HG02938 (cell line): ENCODE results near the gene ZNF195.
"Not testable (repeated sequence)": the region's sequence is repeated elsewhere in the genome, so short reads cannot be mapped to it uniquely, and the experiment has no call there.

ENCODE experiments used
- ATAC-seq: cut with Tn5 transposase; IDR thresholded peaks from one replicate; pipeline ENCODE4 v1.9.1; 2021; ENCODE audit warnings: mild to moderate bottlenecking, moderate library complexity; ENCODE audit not compliant: unreplicated experiment

Gene ZNF195

GRCh38 chr11:3378426-3379423, at the start of gene ZNF195:
TSS of gene ZNF195 (minus strand) at chr11:3379146. CDS start at chr11:3379040, 106 bp downstream.
- ATAC-seq: peak; percentile 99

- not testable (repeated sequence) for ATAC-seq
These were observed 49.1 kb upstream of the ZNF195 start for GRCh38 chr11:3428076-3428475.

- not testable (repeated sequence) for ATAC-seq
These were observed 47.6 kb upstream of the ZNF195 start for GRCh38 chr11:3426541-3426940.

DNA sequence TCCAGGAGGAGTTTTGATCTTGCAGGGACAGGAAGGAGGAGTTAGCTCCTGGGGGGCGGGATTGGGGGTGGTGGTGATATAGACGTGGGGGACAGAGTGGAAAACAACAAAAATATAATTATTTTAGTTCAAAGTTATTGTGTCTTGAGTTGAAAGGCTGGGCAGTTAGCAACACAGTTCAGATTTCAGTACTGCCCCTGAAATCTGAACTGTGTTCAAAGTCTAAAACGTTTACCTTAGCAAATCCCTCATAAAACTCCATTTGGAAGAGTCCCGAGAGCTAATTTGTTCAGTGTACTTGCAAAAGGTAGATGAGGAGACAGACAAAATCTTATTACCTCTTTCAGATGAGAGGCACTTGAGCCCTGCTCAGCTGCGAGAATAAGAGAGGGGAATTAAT, 45.0 kb upstream of the ZNF195 start:
- ATAC-seq: not testable (repeated sequence)

- not testable (repeated sequence) for ATAC-seq
These were observed 44.3 kb upstream of the ZNF195 start for GRCh38 chr11:3423138-3423731.

DNA sequence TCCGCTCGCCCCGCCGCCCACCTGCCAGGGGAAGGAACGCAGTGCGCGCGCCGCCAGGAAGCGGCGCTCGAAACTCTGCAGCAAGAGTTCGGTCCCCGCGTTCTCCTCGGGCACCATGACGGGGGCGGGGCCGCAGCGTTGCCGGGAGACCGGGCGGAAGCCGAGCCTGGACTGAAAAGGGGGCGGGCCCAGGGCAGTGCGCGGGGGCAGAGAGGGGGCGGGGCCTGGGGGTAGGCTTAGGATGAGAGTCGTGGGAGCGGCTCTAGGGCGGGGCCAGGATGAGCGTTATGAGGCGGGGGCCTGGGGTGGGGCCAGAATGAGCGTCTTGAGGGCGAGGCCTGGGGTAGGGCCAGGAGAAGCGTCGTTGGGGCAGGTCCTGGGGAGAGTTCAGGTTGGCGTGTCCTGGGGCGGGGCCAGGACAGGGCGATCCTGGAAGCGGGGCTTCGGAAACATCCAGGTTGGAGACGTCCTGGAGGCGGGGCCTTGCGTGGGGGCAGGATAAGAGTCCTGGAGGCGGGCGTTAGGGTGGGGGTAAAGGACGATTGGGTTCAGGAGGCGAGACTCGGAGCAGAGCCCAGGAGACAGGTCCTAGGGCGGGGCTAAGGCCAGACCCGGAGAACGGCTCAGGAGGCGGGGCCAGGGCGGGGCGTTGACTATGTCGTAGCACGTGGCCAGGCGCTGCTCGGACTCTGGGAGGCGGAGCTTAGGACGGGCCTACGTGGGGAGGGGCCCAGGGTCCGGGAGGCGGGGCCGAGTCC, 43.6 kb upstream of the ZNF195 start:
- peak; percentile 97 for ATAC-seq

- ATAC-seq: not testable (repeated sequence)
These were observed 42.8 kb upstream of the ZNF195 start for GRCh38 chr11:3421608-3422379.

DNA sequence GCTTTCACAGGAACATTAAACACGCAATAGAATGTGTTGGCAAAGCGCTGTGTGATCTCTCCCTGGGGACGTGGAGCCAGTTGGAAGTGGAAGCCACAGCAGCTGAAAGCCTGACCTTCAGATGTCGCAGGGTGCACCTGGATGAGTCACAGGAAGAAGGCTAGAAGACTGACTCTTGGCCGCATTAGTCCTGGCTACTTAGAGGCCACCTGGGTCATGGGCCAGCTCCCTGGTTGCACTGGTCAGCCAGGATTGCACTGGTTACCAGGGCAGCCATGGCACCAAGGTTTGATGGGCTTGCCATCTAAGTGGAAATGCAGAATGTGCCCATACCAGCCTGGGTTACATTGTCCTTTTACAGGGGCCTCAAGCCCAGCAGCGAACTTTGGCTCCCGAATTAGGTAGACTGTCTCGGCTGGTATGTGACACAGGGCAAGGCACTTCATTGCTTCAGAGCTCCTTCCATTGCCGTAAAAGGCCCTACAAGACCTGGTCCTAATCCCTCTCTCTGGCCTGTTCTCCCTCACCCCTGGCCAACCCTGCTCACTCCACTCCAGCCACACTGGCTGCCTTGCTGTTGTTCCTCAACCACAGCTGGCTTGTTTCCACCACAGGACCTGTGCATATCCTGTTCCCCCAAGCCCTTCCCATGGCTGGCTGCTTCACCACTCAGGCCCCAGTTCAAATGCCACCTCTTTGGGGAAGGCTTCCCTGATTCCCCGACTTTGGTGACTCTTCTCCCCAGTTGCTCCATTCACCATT, 41.5 kb upstream of the ZNF195 start:
- not testable (repeated sequence) for ATAC-seq

- ATAC-seq: not testable (repeated sequence)
These were observed 40.5 kb upstream of the ZNF195 start for GRCh38 chr11:3419496-3419895.

- ATAC-seq: not testable (repeated sequence)
These were observed 38.1 kb upstream of the ZNF195 start for GRCh38 chr11:3417047-3417446.

GRCh38 chr11:3415301-3415700, 36.4 kb upstream of the ZNF195 start:
- ATAC-seq: not testable (repeated sequence)

DNA sequence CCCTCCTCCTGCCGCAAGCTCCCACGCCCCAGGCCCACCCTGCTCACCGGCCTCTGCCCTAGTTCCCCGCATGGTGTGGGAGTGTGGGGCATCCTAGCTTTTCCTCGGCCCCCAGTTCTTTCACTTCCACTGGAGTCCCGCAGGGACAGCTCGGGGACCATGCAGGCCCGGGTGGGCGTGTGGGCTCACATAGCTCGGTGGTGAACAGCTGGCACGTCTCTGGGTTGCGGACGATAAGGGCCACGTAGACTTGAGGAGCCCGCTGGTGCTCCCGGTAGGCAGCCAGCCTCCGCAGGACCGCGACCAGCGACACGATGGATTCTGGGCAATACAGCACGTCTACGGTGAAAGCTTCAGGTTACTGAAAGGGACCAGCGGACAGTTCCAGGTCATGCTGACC, 34.7 kb upstream of the ZNF195 start:
- not testable (repeated sequence) for ATAC-seq

- ATAC-seq: no peak
These were observed 33.9 kb upstream of the ZNF195 start for GRCh38 chr11:3412837-3413236.

DNA sequence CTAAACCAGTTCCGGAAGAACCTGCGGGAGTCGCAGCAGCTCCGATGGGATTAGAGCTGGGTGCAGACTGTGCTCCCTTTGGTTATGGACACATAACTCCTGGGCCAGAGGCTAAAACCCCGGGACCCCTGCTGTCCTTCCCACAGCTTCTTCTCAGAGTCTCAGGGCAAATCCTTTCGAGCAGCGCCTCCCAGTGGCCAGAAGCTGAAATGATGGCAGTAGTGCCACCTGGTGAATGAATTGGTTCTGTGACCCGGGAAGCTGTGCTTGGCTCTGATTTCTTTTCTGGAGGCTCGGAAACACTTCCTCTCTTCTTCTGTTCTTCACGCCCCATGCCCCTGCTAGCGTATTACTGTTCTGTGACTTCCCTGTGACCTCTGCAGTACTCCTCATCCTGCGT, 29.8 kb upstream of the ZNF195 start:
- ATAC-seq: not testable (repeated sequence)

DNA sequence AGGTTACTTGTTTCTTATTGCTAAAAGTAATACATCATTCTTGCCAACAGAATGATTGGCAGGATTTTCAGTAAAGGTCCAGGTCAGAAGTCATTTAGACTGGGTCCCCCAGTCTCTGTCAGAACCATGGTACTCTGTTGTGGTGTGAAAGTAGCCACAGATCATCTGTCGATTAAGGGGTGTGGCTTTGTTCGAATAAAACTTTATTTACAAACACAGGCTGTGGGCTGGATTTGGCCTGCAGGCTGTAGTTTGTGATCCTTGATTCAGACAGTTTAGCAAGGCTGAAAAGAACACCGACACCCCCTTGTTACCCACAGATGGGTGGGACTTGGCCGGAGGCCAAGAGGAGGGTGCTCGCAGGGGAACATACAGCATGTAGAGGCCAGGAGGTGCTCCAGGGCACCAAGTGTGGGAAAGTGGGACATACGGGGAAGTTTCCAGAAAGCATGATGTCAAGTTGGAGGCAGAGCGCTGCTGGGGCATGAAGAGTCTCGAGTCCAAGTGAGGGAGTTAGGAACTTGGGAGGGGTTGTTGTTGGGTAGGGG, 29.2 kb upstream of the ZNF195 start:
- not testable (repeated sequence) for ATAC-seq

DNA sequence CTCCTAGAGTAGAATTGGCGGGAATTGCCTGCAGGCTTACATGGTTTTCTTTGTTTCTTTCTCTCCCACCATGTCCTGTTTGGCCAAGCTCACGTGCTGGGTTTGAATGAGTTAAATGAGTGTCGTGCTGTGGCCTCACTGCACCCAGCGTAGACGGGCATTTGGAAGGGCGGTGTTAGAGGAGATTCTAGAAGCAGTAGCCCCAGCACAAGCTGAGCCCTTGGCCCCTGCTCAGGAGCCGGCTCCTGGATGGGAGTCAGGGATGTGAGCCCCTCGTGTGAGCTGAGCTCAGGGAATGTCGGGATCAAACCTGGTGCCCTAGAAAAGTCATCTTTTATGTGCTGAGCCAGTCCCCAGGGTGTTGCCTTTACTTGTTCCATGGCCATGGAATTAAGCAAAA, 28.0 kb upstream of the ZNF195 start:
- ATAC-seq: not testable (repeated sequence)

GRCh38 chr11:3406223-3406875, 27.4 kb upstream of the ZNF195 start:
- ATAC-seq: not testable (repeated sequence)

- not testable (repeated sequence) for ATAC-seq
These were observed 25.4 kb upstream of the ZNF195 start for GRCh38 chr11:3404076-3404925.
